D721Med (cell line): ENCODE results near the gene RERE.
A peak's percentile ranks its signal among the peaks of the same experiment; 100 is the strongest.

ENCODE experiments used
- DNase-seq: peaks from one replicate; pipeline ENCODE4 v3.0.0; 2011; ENCODE audit warnings: low spot score; ENCODE audit not compliant: insufficient read length
- FAIRE-seq: peaks from 2 replicates; lab custom pipeline; 2011; peaks lifted over from hg19 to GRCh38; lab: Jason Lieb, UNC
- CTCF ChIP-seq: IDR thresholded peaks from 2 replicates; pipeline ENCODE4 v1.5.1; 2012; ENCODE audit warnings: mild to moderate bottlenecking, control low read depth; ENCODE audit not compliant: insufficient read depth; ENCODE audit errors: missing control alignments

The RERE gene

GRCh38 chr1:8317647-8318381 is 499.6 kb downstream of the RERE start, which contains the start of gene SLC45A1:
SLC45A1 (plus strand) TSS chr1:8318114; CDS start chr1:8324330, 6,216 bp downstream.
- DNase-seq (peak; percentile 58), FAIRE-seq (no peak)
- TF ChIP-seq CTCF, result no peak

GRCh38 chr1:8315573-8316475 is 501.6 kb downstream of the RERE start:
- TF ChIP-seq CTCF, result no peak
- DNase-seq (no peak), FAIRE-seq (no peak)

GRCh38 chr1:8314346-8315280 is 502.8 kb downstream of the RERE start:
- DNase-seq, result peak; percentile 55
- FAIRE-seq, result no peak
- peak; percentile 85 for TF ChIP-seq CTCF

- DNase-seq (no peak), FAIRE-seq (no peak)
- TF ChIP-seq CTCF, result no peak
These were observed 504.2 kb downstream of the RERE start for GRCh38 chr1:8313231-8313630.

- DNase-seq (no peak), FAIRE-seq (no peak)
- no peak for TF ChIP-seq CTCF
These were observed 504.9 kb downstream of the RERE start for GRCh38 chr1:8312235-8313218.
